Testis (tissue), 2 donors: ENCODE measurements around the gene KCNV2.

Experiments used
- POLR2A ChIP-seq: fragments of 450-650 bp; IDR thresholded peaks from one replicate; pipeline ENCODE4 v1.6.1; 2017; ENCODE audit warnings: antibody characterized with exemption, mild to moderate bottlenecking, moderate library complexity
- TF ChIP-seq, protein P1 (sequence below), 3 experiments: fragments of 450-650 bp in 2 of 3; fragments of 200-600 bp in 1 of 3; sonication (generic) in 1 of 3; IDR thresholded peaks; one replicate each; pipeline ENCODE4 v1.5.1; 2016 to 2019; ENCODE audit warnings: antibody characterized with exemption in 3 of 3, mild to moderate bottlenecking in 2 of 3, moderate library complexity in 1 of 3

- TF ChIP-seq, protein P1, sequence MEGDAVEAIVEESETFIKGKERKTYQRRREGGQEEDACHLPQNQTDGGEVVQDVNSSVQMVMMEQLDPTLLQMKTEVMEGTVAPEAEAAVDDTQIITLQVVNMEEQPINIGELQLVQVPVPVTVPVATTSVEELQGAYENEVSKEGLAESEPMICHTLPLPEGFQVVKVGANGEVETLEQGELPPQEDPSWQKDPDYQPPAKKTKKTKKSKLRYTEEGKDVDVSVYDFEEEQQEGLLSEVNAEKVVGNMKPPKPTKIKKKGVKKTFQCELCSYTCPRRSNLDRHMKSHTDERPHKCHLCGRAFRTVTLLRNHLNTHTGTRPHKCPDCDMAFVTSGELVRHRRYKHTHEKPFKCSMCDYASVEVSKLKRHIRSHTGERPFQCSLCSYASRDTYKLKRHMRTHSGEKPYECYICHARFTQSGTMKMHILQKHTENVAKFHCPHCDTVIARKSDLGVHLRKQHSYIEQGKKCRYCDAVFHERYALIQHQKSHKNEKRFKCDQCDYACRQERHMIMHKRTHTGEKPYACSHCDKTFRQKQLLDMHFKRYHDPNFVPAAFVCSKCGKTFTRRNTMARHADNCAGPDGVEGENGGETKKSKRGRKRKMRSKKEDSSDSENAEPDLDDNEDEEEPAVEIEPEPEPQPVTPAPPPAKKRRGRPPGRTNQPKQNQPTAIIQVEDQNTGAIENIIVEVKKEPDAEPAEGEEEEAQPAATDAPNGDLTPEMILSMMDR (IDR thresholded peaks at IDR 0.05) = no peak
- TF ChIP-seq POLR2A = no peak
Measured at GRCh38 chr9:2673161-2673560, 44.1 kb upstream of the KCNV2 start.
